GM23338 (cell line): ENCODE measurements around the gene ERBB4.

Experiments
- CREB1 ChIP-seq: fragments of 250-450 bp; sonication (Bioruptor Pico); IDR thresholded peaks from 2 replicates; pipeline ENCODE4 v1.5.0; 2020; ENCODE audit warnings: low read depth, mild to moderate bottlenecking, moderate library complexity
- CTCF ChIP-seq, 2 experiments: fragments of 200-600 bp in 1 of 2; sonication (generic) in 1 of 2; conservative IDR thresholded peaks; 2 replicates each; pipeline versions ENCODE4 v1.5.1 to v1.6.1; 2016 to 2017; ENCODE audit warnings: antibody characterized with exemption in 2 of 2, low read depth in 2 of 2, mild to moderate bottlenecking in 2 of 2, moderate library complexity in 1 of 2
- ETS1 ChIP-seq: IDR thresholded peaks from 2 replicates; pipeline ENCODE4 v1.6.1; 2016; ENCODE audit warnings: antibody characterized with exemption
- EZH2 ChIP-seq: fragments of 200-600 bp; sonication (generic); IDR thresholded peaks from one replicate; pipeline ENCODE4 v1.8.0; 2017; ENCODE audit warnings: antibody characterized with exemption, mild to moderate bottlenecking, low read depth; ENCODE audit not compliant: unreplicated experiment
- EZH2phosphoT487 ChIP-seq: fragments of 200-600 bp; sonication (generic); IDR thresholded peaks from one replicate; pipeline ENCODE4 v1.8.1; 2018; ENCODE audit warnings: antibody characterized with exemption; ENCODE audit not compliant: unreplicated experiment
- JUNB ChIP-seq: IDR thresholded peaks from one replicate; pipeline ENCODE4 v1.6.1; 2016; ENCODE audit warnings: antibody characterized with exemption; ENCODE audit not compliant: unreplicated experiment
- NANOG ChIP-seq: IDR thresholded peaks from 2 replicates; pipeline ENCODE4 v1.6.1; 2016; ENCODE audit warnings: antibody characterized with exemption, borderline replicate concordance
- POLR2AphosphoS5 ChIP-seq: IDR thresholded peaks from 2 replicates; pipeline ENCODE4 v1.6.1; 2016; ENCODE audit warnings: antibody characterized with exemption, low read depth
- STAT1 ChIP-seq: IDR thresholded peaks from one replicate; pipeline ENCODE4 v1.6.1; 2016; ENCODE audit warnings: antibody characterized with exemption; ENCODE audit not compliant: unreplicated experiment
- TF ChIP-seq, protein P1 (sequence below): IDR thresholded peaks from one replicate; pipeline ENCODE4 v1.6.1; 2018; ENCODE audit warnings: antibody characterized with exemption; ENCODE audit not compliant: unreplicated experiment

GRCh38 chr2:212480447-212480846, 58.2 kb downstream of the ERBB4 start:
- no peak for TF ChIP-seq POLR2AphosphoS5
- no peak for TF ChIP-seq CTCF (conservative IDR thresholded peaks at IDR 0.05; ENCODE audit: low read depth in 2 of 2)
- no peak for TF ChIP-seq EZH2phosphoT487
- TF ChIP-seq STAT1 = no peak
- no peak for TF ChIP-seq EZH2
- TF ChIP-seq NANOG = no peak
- TF ChIP-seq, protein P1, sequence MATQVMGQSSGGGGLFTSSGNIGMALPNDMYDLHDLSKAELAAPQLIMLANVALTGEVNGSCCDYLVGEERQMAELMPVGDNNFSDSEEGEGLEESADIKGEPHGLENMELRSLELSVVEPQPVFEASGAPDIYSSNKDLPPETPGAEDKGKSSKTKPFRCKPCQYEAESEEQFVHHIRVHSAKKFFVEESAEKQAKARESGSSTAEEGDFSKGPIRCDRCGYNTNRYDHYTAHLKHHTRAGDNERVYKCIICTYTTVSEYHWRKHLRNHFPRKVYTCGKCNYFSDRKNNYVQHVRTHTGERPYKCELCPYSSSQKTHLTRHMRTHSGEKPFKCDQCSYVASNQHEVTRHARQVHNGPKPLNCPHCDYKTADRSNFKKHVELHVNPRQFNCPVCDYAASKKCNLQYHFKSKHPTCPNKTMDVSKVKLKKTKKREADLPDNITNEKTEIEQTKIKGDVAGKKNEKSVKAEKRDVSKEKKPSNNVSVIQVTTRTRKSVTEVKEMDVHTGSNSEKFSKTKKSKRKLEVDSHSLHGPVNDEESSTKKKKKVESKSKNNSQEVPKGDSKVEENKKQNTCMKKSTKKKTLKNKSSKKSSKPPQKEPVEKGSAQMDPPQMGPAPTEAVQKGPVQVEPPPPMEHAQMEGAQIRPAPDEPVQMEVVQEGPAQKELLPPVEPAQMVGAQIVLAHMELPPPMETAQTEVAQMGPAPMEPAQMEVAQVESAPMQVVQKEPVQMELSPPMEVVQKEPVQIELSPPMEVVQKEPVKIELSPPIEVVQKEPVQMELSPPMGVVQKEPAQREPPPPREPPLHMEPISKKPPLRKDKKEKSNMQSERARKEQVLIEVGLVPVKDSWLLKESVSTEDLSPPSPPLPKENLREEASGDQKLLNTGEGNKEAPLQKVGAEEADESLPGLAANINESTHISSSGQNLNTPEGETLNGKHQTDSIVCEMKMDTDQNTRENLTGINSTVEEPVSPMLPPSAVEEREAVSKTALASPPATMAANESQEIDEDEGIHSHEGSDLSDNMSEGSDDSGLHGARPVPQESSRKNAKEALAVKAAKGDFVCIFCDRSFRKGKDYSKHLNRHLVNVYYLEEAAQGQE = no peak
- TF ChIP-seq ETS1 = no peak
- no peak for TF ChIP-seq CREB1
- TF ChIP-seq JUNB = no peak
